HG03097 (cell line): Measurements from ENCODE around the gene MAP2K2.

ENCODE experiments used
- ATAC-seq: cut with Tn5 transposase; IDR thresholded peaks from one replicate; pipeline ENCODE4 v1.9.1; 2021; ENCODE audit not compliant: unreplicated experiment, low FRiP score

MAP2K2 gene

GRCh38 chr19:4100647-4101495 is 23.1 kb downstream of the MAP2K2 start:
- no peak for ATAC-seq

- no peak for ATAC-seq
Measured at GRCh38 chr19:4099041-4099764, 24.7 kb downstream of the MAP2K2 start.

GRCh38 chr19:4098493-4098892 is 25.4 kb downstream of the MAP2K2 start:
- no peak for ATAC-seq

- no peak for ATAC-seq
Measured at GRCh38 chr19:4097501-4097900, 26.4 kb downstream of the MAP2K2 start.

- no peak for ATAC-seq
Measured at GRCh38 chr19:4096049-4096892, 27.7 kb downstream of the MAP2K2 start.

- ATAC-seq, result no peak
Measured at GRCh38 chr19:4095488-4095844, 28.5 kb downstream of the MAP2K2 start.

- no peak for ATAC-seq
Measured at GRCh38 chr19:4094761-4095487, 29.0 kb downstream of the MAP2K2 start.

- ATAC-seq, result no peak
Measured at GRCh38 chr19:4094291-4094690, 29.6 kb downstream of the MAP2K2 start.

GRCh38 chr19:4093643-4094175 is 30.2 kb downstream of the MAP2K2 start:
- ATAC-seq, result no peak

GRCh38 chr19:4090356-4091220 is 33.3 kb downstream of the MAP2K2 start:
- no peak for ATAC-seq

GRCh38 chr19:4089946-4090345 is 34.0 kb downstream of the MAP2K2 start:
- no peak for ATAC-seq

GRCh38 chr19:4089400-4089908 is 34.5 kb downstream of the MAP2K2 start:
- ATAC-seq, result peak; percentile 44

GRCh38 chr19:4088975-4089374 is 34.9 kb downstream of the MAP2K2 start:
- peak; percentile 30 for ATAC-seq

- ATAC-seq, result no peak
Measured at GRCh38 chr19:4087787-4088679, 35.9 kb downstream of the MAP2K2 start.

GRCh38 chr19:4086411-4086867 is 37.5 kb downstream of the MAP2K2 start:
- ATAC-seq, result no peak

- ATAC-seq, result no peak
Measured at GRCh38 chr19:4084547-4084877, 39.4 kb downstream of the MAP2K2 start.

GRCh38 chr19:4083677-4084546 is 40.0 kb downstream of the MAP2K2 start:
- ATAC-seq, result no peak
